ENCODE measurements around the gene ADPRH. TPM values are rescaled to one million over a fixed set of nuclear protein-coding genes. Genes with fewer than 3 reads are reported as not detected.

Gene ADPRH
- total RNA-seq, 1 donor from 2014 or later = 1.1 TPM

- TF ChIP-seq CTCF (IDR thresholded peaks at IDR 0.05; ENCODE audit: partially characterized antibody, unreplicated experiment) = no peak
These were observed 25.4 kb upstream of the ADPRH start for GRCh38 chr3:119553823-119554415.

GRCh38 chr3:119555309-119555735, 24.0 kb upstream of the ADPRH start:
- no peak for DNase-seq
- H3K9me3 Mint-ChIP-seq (ENCODE audit: unreplicated experiment) = peaks cover 5% of the 10 kb centered on the region
- peaks cover 4% of the 10 kb centered on the region for H3K36me3 Mint-ChIP-seq (ENCODE audit: unreplicated experiment)
- peaks cover 2% of the 10 kb centered on the region for H3K27me3 Mint-ChIP-seq (ENCODE audit: unreplicated experiment)
- H3K4me1 Mint-ChIP-seq (ENCODE audit: low read depth, unreplicated experiment) = no peaks in the 10 kb centered on the region
- no peak overlapping the region for H3K4me3 Mint-ChIP-seq (ENCODE audit: unreplicated experiment)
- no peak overlapping the region for H3K27ac Mint-ChIP-seq (ENCODE audit: unreplicated experiment)
- no peak for TF ChIP-seq CTCF (IDR thresholded peaks at IDR 0.05; ENCODE audit: partially characterized antibody, unreplicated experiment)

More at GRCh38 chr3:119553823-119554415, 25.4 kb upstream of the ADPRH start:
- no peak for DNase-seq
- H3K9me3 Mint-ChIP-seq (ENCODE audit: unreplicated experiment) = peaks cover 3% of the 10 kb centered on the region
- H3K36me3 Mint-ChIP-seq (ENCODE audit: unreplicated experiment) = peaks cover 4% of the 10 kb centered on the region
- no peak overlapping the region for H3K4me3 Mint-ChIP-seq (ENCODE audit: unreplicated experiment)
- H3K27ac Mint-ChIP-seq (ENCODE audit: unreplicated experiment) = no peak overlapping the region
- H3K4me1 Mint-ChIP-seq (ENCODE audit: low read depth, unreplicated experiment) = no peaks in the 10 kb centered on the region
- no peaks in the 10 kb centered on the region for H3K27me3 Mint-ChIP-seq (ENCODE audit: unreplicated experiment)

- peaks cover 4% of the 10 kb centered on the region for H3K36me3 Mint-ChIP-seq (ENCODE audit: unreplicated experiment)
These were observed 23.4 kb upstream of the ADPRH start for GRCh38 chr3:119555929-119556328.

GRCh38 chr3:119557192-119557876, 22.0 kb upstream of the ADPRH start:
- H3K9me3 Mint-ChIP-seq (ENCODE audit: unreplicated experiment) = peaks cover 5% of the 10 kb centered on the region
- H3K27ac Mint-ChIP-seq (ENCODE audit: unreplicated experiment) = no peak overlapping the region
- no peak overlapping the region for H3K4me3 Mint-ChIP-seq (ENCODE audit: unreplicated experiment)

More at GRCh38 chr3:119555929-119556328, 23.4 kb upstream of the ADPRH start:
- H3K27me3 Mint-ChIP-seq (ENCODE audit: unreplicated experiment) = peaks cover 2% of the 10 kb centered on the region
- H3K9me3 Mint-ChIP-seq (ENCODE audit: unreplicated experiment) = peaks cover 5% of the 10 kb centered on the region
- H3K4me3 Mint-ChIP-seq (ENCODE audit: unreplicated experiment) = no peak overlapping the region
- TF ChIP-seq CTCF (IDR thresholded peaks at IDR 0.05; ENCODE audit: partially characterized antibody, unreplicated experiment) = no peak
- no peak overlapping the region for H3K27ac Mint-ChIP-seq (ENCODE audit: unreplicated experiment)
- DNase-seq = no peak
- H3K4me1 Mint-ChIP-seq (ENCODE audit: low read depth, unreplicated experiment) = no peaks in the 10 kb centered on the region

More at GRCh38 chr3:119557192-119557876, 22.0 kb upstream of the ADPRH start:
- H3K27me3 Mint-ChIP-seq (ENCODE audit: unreplicated experiment) = peaks cover 2% of the 10 kb centered on the region
- TF ChIP-seq CTCF (IDR thresholded peaks at IDR 0.05; ENCODE audit: partially characterized antibody, unreplicated experiment) = no peak
- H3K4me1 Mint-ChIP-seq (ENCODE audit: low read depth, unreplicated experiment) = no peaks in the 10 kb centered on the region
- no peaks in the 10 kb centered on the region for H3K36me3 Mint-ChIP-seq (ENCODE audit: unreplicated experiment)
- DNase-seq = no peak

Data from glutamatergic neuron (in vitro differentiated cells).